B cell (primary cell): Measurements from ENCODE around the gene CAMK2D. TPM values are rescaled to one million over a fixed set of nuclear protein-coding genes. Genes with fewer than 3 reads are reported as not detected.
A peak's percentile ranks its signal among the peaks of the same experiment; 100 is the strongest.

Source experiments
- ATAC-seq: fragments of 200-7000 bp; cut with Tn5 transposase; one replicate; pipeline ENCODE4 v1.10.0; 2021; ENCODE audit warnings: low read depth, mild to moderate bottlenecking, moderate number of reproducible peaks, moderate library complexity
- CTCF ChIA-PET: fragments of 350-600 bp; sonication (Branson Sonifier 250); formaldehyde crosslinking; loops from one replicate; lab custom pipeline; 2021; ENCODE audit warnings: antibody characterized with exemption, inconsistent platforms; lab: Charles Lee
- POLR2A ChIA-PET: fragments of 350-600 bp; sonication (Branson Sonifier 250); formaldehyde crosslinking; loops from one replicate; lab custom pipeline; 2021; ENCODE audit warnings: antibody characterized with exemption; lab: Charles Lee
- DNase-seq: peaks from one replicate; pipeline ENCODE4 v3.0.0; 2013
- H2AFZ ChIP-seq: 2 replicates; pipeline ENCODE4 v1.6.1; 2012; ENCODE audit warnings: mild to moderate bottlenecking, low read depth, low read length; ENCODE audit not compliant: insufficient read depth, poor library complexity, severe bottlenecking
- H3K27ac ChIP-seq, 2 donors: 1 replicate in 1 of 2; 2 replicates in 1 of 2; pipeline ENCODE4 v1.5.1; 2012 to 2013; ENCODE audit warnings: low read length in 2 of 2, mild to moderate bottlenecking in 2 of 2, moderate library complexity in 1 of 2
- H3K27me3 ChIP-seq, 4 experiments: fragments of 200-600 bp in 1 of 4; sonication (generic) in 1 of 4; replicated peaks in 1 of 4; 1 replicate in 2 of 4; 2 replicates in 2 of 4; pipeline versions ENCODE4 v1.6.1 to v1.7.0; 2013 to 2016; ENCODE audit warnings: low read length in 3 of 4, mild to moderate bottlenecking in 2 of 4, mixed read lengths in 1 of 4, moderate library complexity in 1 of 4; ENCODE audit not compliant: insufficient read depth in 4 of 4, control insufficient read depth in 3 of 4; ENCODE audit errors: control extremely low read depth in 1 of 4
- H3K36me3 ChIP-seq, 2 experiments: replicated peaks in 1 of 2; 1 replicate in 1 of 2; 2 replicates in 1 of 2; pipeline versions ENCODE4 v1.6.1 to v1.7.1; 2013; ENCODE audit warnings: low read length in 1 of 2; ENCODE audit not compliant: insufficient read depth in 2 of 2, control insufficient read depth in 1 of 2; ENCODE audit errors: control extremely low read depth in 1 of 2, extremely low read depth in 1 of 2
- H3K4me1 ChIP-seq, 2 donors: fragments of 200-600 bp in 1 of 2; sonication (generic) in 1 of 2; 1 replicate in 1 of 2; 2 replicates in 1 of 2; pipeline versions ENCODE4 v1.5.1 to v1.6.1; 2013 to 2017; ENCODE audit warnings: low read length in 2 of 2; ENCODE audit not compliant: control insufficient read depth in 2 of 2, insufficient read depth in 2 of 2
- H3K4me2 ChIP-seq: replicated peaks from 2 replicates; pipeline ENCODE3; 2012; ENCODE audit warnings: mild to moderate bottlenecking, low read depth, low read length; ENCODE audit not compliant: poor library complexity, severe bottlenecking
- H3K4me3 ChIP-seq, 5 experiments: fragments of 200-600 bp in 1 of 5; sonication (generic) in 1 of 5; 1 replicate in 3 of 5; 2 replicates in 2 of 5; pipeline versions ENCODE4 v1.5.1 to v1.7.0; 2011 to 2016; ENCODE audit warnings: low read length in 4 of 5, mild to moderate bottlenecking in 4 of 5, low read depth in 2 of 5, control low read depth in 1 of 5, moderate library complexity in 1 of 5; ENCODE audit not compliant: insufficient read depth in 1 of 5; ENCODE audit errors: control extremely low read depth in 1 of 5, extremely low read depth in 1 of 5
- H3K79me2 ChIP-seq: fragments of 200-600 bp; sonication (generic); one replicate; pipeline ENCODE4 v1.6.0; 2016; ENCODE audit warnings: low read length; ENCODE audit not compliant: control insufficient read depth, insufficient read depth
- H3K9ac ChIP-seq: fragments of 200-600 bp; sonication (generic); 2 replicates; pipeline ENCODE4 v1.6.1; 2017; ENCODE audit warnings: mild to moderate bottlenecking, low read length, moderate library complexity
- H3K9me3 ChIP-seq, 3 donors: one replicate each; pipeline versions ENCODE4 v1.6.1 to v1.7.1; 2013; ENCODE audit warnings: low read length in 2 of 3; ENCODE audit not compliant: control insufficient read depth in 2 of 3, insufficient read depth in 1 of 3; ENCODE audit errors: control extremely low read depth in 1 of 3
- H4K20me1 ChIP-seq: 2 replicates; pipeline ENCODE4 v1.6.0; 2012; ENCODE audit warnings: mild to moderate bottlenecking, low read length; ENCODE audit not compliant: insufficient read depth, control insufficient read depth, poor library complexity, severe bottlenecking
- H3K27ac Mint-ChIP-seq: one replicate; pipeline ENCODE4 v1.8.0; 2021; ENCODE audit warnings: mixed read lengths
- H3K27me3 Mint-ChIP-seq: one replicate; pipeline ENCODE4 v1.8.0; 2021; ENCODE audit warnings: mixed read lengths
- H3K4me1 Mint-ChIP-seq: one replicate; pipeline ENCODE4 v1.8.0; 2021; ENCODE audit warnings: mixed read lengths
- H3K4me3 Mint-ChIP-seq: one replicate; pipeline ENCODE4 v1.8.0; 2021; ENCODE audit warnings: mixed read lengths
- H3K9me3 Mint-ChIP-seq: one replicate; pipeline ENCODE4 v1.8.0; 2022; ENCODE audit warnings: mixed read lengths; ENCODE audit not compliant: insufficient read depth
- EZH2 ChIP-seq: IDR thresholded peaks from 2 replicates; pipeline ENCODE4 v1.6.1; 2012; ENCODE audit warnings: borderline replicate concordance, low read depth, mild to moderate bottlenecking, moderate library complexity, low read length; ENCODE audit not compliant: insufficient read depth, poor library complexity, severe bottlenecking
- WGBS: methylation state at CpG from one replicate; pipeline ENCODE4 v1.1.5; 2013; ENCODE audit warnings: missing lambda C conversion rate; ENCODE audit not compliant: insufficient coverage; 5-methylcytosine and 5-hydroxymethylcytosine counted together
- intact Hi-C: fragments of 100-400 bp; cut with micrococcal nuclease; formaldehyde crosslinking; loops from one replicate; pipeline ENCODE4 v1.10.0; 2022
- polyA plus RNA-seq: library from polyadenylated mRNA; depleted of rRNA; stranded (reverse); fragments of >200 nt; gene quantifications from 2 replicates; pipeline ENCODE4 v1.2.3, GENCODE V29; 2012
- total RNA-seq, 2 donors: library from RNA; stranded (reverse); fragments of 120-200 nt in 1 of 2; gene quantifications; 1 replicate in 1 of 2; 2 replicates in 1 of 2; pipeline versions ENCODE4 v1.2.3 to v1.2.4, GENCODE V29; 2013 to 2022
- TF ChIP-seq, protein P1 (sequence below): fragments of 200-600 bp; IDR thresholded peaks from one replicate; pipeline ENCODE4 v1.8.0; 2022; ENCODE audit warnings: antibody characterized with exemption, mild to moderate bottlenecking

Gene CAMK2D
- total and polyA plus RNA-seq, 2 donors (not counting 1 experiment from before 2014, with no cell fraction given), result 26.3 to 57.0 TPM

DNA sequence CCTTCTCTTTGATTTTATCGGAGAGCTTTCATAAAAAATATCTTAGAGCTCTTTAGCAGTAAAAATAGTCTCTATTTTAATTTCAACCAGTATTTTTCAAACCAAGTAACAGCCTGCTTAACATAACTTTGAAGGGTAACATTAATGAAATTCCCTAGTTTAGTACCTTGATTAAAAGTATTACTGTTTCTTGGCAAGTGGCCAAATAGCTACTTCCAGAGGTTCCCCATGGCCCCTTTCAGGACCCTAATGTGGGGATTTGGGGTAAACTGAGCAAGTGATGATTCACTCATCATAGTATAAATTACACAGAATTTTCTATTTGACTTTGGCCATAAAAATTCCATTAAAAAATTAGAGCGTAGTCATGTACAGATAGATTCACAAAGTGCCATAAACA is 211.0 kb downstream of the CAMK2D start:
- H3K79me2 ChIP-seq, result peaks cover 48% of the 10 kb centered on the region
- no peak overlapping the region for H3K27ac Mint-ChIP-seq
- CTCF ChIA-PET, result interaction anchor here (0.7 to 2.2 kb wide), 5 partner anchors 9 to 210 kb away, joined by 3 to 4 read pairs (median 3); no protein-coding TSS in a partner anchor
- no peaks in the 10 kb centered on the region for H3K9me3 Mint-ChIP-seq
- H3K4me3 Mint-ChIP-seq, result no peak overlapping the region
- H3K4me2 ChIP-seq, result no peak overlapping the region
- no peaks in the 10 kb centered on the region for H3K27me3 Mint-ChIP-seq
- H3K9me3 ChIP-seq, result peaks cover 0 to 2% (median 0%) of the 10 kb centered on the region in 3 donors
- H3K4me1 ChIP-seq, result peaks cover 14 to 15% of the 10 kb centered on the region in 2 donors
- H3K27ac ChIP-seq, result peak overlapping the region in 1 of 2 donors; percentile 39
- WGBS, result no CpG with 5 or more reads among the region's 2 CpGs
- peaks cover 24% of the 10 kb centered on the region for H3K4me1 Mint-ChIP-seq
- no peak overlapping the region for H2AFZ ChIP-seq
- peaks cover 0 to 15% of the 10 kb centered on the region in 2 experiments for H3K36me3 ChIP-seq
- intact Hi-C loops, result no loop called here
- no peaks in the 10 kb centered on the region for H3K27me3 ChIP-seq
- no peak overlapping the region for H3K4me3 ChIP-seq
- no peak overlapping the region for H3K9ac ChIP-seq
- TF ChIP-seq, protein P1, sequence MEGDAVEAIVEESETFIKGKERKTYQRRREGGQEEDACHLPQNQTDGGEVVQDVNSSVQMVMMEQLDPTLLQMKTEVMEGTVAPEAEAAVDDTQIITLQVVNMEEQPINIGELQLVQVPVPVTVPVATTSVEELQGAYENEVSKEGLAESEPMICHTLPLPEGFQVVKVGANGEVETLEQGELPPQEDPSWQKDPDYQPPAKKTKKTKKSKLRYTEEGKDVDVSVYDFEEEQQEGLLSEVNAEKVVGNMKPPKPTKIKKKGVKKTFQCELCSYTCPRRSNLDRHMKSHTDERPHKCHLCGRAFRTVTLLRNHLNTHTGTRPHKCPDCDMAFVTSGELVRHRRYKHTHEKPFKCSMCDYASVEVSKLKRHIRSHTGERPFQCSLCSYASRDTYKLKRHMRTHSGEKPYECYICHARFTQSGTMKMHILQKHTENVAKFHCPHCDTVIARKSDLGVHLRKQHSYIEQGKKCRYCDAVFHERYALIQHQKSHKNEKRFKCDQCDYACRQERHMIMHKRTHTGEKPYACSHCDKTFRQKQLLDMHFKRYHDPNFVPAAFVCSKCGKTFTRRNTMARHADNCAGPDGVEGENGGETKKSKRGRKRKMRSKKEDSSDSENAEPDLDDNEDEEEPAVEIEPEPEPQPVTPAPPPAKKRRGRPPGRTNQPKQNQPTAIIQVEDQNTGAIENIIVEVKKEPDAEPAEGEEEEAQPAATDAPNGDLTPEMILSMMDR, result no peak
- TF ChIP-seq EZH2, result no peak
- ATAC-seq (no peak), DNase-seq (no peak)
- no peaks in the 10 kb centered on the region for H4K20me1 ChIP-seq
- POLR2A ChIA-PET, result no interaction called here

DNA sequence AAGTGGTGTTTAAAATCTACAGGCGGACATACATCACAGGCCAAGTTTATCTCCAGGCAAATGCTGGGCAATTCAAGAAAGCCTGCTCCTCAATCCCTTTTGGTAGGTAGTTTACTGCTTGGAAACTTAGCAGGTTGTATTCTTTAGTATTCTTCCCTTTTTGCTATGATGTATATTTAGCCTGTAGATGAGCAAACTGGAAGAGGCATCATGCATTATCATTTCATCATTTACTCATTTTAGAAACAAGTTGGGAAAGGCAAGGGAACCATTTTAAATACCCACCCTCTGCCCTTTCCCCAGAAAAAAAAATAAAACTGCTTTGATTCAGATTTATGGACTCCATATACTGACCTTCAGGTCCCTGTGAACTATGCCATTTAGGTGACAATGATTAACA is 213.2 kb downstream of the CAMK2D start:
- Mint-ChIP-seq H3K9me3 (no peaks in the 10 kb centered on the region), H3K4me1 (peaks cover 21% of the 10 kb centered on the region), H3K27me3 (no peaks in the 10 kb centered on the region), H3K4me3 (no peak overlapping the region), H3K27ac (peak overlapping the region; percentile 78)
- DNase-seq (peak; percentile 15), ATAC-seq (no peak)
- peaks cover 0 to 2% (median 0%) of the 10 kb centered on the region in 3 donors for H3K9me3 ChIP-seq
- no peak overlapping the region for H3K4me3 ChIP-seq
- H3K4me2 ChIP-seq, result peak overlapping the region; percentile 37
- H2AFZ ChIP-seq, result peak overlapping the region; percentile 4
- WGBS, result no CpG with 5 or more reads among the region's 1 CpG
- H3K27me3 ChIP-seq, result no peaks in the 10 kb centered on the region
- no peaks in the 10 kb centered on the region for H4K20me1 ChIP-seq
- TF ChIP-seq, protein P1, result no peak
- no peak overlapping the region for H3K9ac ChIP-seq
- ChIA-PET CTCF (interaction anchor here (0.6 to 2.8 kb wide), 53 partner anchors 8 to 836 kb away, joined by 3 to 35 read pairs (median 5); no protein-coding TSS in a partner anchor), POLR2A (interaction anchor here (1.0 to 1.5 kb wide), 3 partner anchors 16 to 213 kb away, joined by 4 to 11 read pairs (median 9); partner anchors contain the start of gene CAMK2D)
- H3K36me3 ChIP-seq, result peaks cover 2 to 20% of the 10 kb centered on the region in 2 experiments
- H3K79me2 ChIP-seq, result peaks cover 33% of the 10 kb centered on the region
- H3K4me1 ChIP-seq, result peaks cover 14 to 15% of the 10 kb centered on the region in 2 donors
- intact Hi-C loops, result loop anchor here (5.0 kb wide), 4 partner anchors 44 to 1054 kb away; no protein-coding TSS in a partner anchor
- peak overlapping the region; percentile 13 to 52 for H3K27ac ChIP-seq
